HK-2 (cell line): ENCODE measurements around the gene KIF15.

Experiments used
- DNase-seq: peaks from one replicate; pipeline ENCODE4 v3.0.0-alpha.2; 2018; ENCODE audit not compliant: unreplicated experiment

Gene KIF15

GRCh38 chr3:44875596-44875995, 114.0 kb downstream of the KIF15 start:
- no peak for DNase-seq

DNA sequence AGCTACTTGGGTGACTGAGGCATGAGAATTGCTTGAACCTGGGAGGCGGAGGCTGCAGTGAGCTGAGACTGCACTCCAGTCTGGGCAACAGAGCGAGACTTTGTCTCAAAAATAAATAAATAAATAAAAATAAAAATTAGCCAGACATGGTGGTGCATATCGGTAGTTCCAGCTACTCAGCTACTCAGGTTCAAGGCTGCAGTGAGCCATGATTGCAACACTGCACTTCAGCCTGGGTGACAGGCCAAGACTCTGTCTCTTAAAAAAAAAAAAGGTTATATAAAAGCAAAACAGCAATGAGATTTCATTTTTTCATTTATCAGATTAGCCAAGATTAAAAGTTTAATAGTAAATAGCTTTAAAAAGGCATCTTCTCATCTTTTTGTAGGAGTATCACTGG, 115.7 kb downstream of the KIF15 start:
- no peak for DNase-seq

GRCh38 chr3:44880284-44880683, 118.7 kb downstream of the KIF15 start:
- DNase-seq, result no peak

DNA sequence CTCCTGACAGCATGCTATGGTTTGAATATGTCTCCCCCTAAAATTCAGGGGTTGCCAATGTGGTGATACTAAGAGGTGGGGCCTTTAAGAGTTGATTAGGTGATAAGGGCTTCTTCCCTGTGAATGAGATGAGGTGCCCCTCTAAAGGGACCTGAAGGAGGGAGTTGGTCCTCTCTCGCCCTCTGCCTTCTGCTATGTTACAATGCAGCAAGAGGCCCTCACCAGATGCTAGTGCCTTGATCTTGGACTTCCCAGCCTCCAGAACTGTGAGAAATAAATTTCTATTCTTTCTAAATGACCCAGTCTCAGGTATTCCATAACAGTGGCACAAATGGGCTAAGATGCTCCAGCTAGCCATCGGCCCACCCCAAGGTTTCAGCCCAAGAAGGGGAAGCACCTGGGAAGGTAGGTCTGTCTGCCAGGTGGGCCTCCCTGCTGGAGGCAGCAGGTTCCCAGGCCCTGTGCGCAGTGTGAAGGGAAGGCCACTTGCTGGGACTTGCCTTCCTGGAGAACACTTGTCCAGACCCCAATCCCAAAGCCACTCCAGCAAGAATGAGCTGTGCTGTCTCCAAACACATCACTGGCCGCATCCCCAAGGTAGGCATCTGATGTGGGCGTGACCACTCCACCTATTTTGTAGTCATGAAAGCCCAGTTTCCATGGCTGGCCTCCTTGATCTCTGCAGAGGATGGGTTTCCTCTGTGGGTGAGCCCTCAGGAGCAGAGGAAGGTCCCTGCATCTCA, 121.8 kb downstream of the KIF15 start:
- no peak for DNase-seq

DNA sequence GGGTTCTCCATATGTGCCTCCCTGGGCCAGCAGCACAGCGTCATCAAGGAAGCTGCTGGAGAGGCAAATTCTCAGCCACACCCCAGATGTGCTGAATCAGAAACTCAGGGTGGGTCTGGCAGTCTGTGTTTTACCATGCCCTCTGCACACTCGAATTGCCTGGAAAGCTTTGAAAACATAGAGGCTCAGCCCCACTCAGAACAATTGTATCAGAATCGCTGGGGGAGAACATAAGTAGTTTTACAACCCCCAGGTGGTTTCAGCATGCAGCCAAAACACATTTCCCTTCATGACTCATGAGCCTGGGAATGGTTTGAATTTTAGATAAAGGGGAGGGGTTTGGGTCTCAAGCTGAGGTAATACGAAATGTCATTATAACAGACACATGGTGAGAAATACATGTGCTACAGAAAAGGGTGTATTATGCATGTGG, 122.4 kb downstream of the KIF15 start:
- peak; percentile 64 for DNase-seq

DNA sequence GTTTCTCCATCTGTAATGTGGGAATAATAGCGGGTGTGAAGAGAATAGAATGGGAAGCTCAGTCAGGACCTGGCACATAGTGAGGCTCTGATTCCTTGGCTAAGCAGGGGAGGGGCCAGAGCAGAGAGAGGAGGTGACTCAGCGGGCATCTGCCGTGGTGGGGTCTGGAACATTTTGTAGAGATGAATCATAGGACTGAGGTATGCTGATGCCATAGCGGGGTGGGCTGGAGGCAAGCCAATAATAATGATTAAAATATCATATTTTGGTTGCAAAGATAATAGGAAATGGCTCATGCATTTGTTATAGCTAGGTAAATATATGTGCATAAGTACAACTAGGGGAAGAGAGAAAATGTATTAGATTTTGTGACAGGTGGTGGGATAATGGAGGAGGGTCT, 124.0 kb downstream of the KIF15 start:
- DNase-seq, result peak; percentile 76

DNA sequence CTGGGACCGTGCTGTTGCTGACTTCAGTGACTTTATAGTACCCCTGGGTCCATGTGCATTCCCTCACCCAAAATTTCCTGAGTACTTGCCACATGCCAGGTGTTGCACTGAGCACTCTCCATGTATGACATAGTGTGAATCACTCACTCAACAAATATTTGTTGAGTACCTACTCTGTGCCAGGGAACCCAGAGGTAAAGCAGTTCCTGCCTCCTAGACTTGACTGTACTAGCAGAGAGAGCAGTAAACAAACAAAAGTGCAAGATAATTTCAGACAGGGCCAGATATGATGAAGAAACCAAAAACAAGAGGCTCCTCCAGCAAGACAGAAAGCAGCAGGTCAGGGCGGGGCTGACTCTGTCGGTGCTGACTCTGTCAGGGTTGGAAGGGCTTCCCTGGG, 125.0 kb downstream of the KIF15 start:
- DNase-seq, result no peak

DNA sequence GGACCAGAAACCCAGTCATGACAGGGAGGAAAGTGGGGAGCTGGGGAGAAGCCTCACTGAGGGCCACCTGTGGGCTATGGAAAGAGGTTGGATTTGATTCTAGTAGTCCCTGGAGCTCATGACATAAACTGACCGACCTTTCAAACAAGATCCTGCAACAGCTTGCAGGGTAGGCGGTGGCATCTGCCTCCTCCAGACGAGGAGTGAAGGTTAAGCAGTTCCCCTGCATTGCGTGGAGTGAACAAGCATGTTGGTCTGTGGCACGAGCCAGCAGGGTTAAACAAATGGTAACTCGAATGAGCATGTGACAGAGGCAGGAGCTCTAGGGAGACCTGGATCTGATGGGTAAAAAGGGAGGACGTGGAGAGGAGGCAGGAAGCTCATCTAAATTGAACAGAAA, 125.5 kb downstream of the KIF15 start:
- no peak for DNase-seq

DNA sequence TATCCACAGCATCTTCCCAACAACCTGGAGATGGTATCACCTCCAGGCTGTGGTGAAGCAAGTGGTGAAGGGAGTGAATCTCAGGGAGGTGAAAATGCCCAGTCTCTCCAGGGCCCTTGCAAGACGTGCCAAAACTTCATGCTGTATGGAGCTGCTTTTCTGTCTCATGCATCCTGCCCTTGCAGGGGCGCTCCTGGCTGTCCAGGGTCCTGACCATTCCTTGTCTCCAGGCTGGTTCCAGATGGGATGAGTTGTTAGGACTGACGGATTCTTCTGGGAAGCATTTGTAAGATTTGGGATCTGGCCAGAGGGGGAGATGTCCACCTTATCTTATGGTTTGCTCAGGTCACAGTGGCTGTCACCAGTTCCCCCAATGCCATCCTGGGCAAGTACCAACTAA, 128.7 kb downstream of the KIF15 start:
- DNase-seq, result no peak

GRCh38 chr3:44890852-44891251, 129.3 kb downstream of the KIF15 start:
- DNase-seq, result no peak

- no peak for DNase-seq
These were observed 131.1 kb downstream of the KIF15 start for GRCh38 chr3:44892689-44893088.

DNA sequence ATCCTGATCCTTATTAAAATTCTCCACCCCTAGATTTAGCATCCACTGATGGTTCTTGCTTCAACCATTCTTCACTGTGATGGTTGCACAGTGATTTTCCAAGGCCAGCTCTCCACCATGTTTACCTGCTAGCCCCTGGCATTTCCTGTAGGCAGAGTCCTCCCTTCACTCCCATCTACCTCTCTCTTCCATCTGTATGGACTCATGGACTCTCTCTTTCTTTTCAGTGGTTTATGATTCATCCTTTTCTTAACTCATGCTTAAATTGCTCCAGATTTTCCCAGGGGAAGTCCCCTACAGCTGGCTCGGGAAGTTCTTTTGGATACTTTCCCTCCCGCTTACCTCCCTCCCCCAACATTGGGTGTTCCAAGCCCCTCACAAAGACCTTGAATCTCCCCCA, 131.5 kb downstream of the KIF15 start:
- no peak for DNase-seq

DNA sequence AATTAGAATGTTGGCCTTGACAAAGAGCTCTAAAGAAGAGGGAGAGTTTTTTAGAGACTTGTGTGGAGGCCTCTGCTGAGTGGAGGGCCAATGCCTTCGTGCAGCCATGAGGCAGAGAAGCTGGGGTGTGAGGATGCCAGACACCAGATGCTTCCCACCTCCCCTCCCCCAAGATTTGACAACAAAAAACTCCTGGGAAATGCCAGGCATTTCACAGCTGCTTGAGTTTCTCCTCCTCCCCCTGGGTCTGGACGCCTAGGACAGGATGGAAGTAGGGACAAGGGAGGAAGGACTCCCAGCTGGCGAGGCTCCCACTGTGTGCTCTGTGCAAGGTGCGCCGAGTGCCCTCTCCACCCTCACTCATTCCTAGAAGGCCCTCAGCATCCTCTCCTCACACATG, 132.9 kb downstream of the KIF15 start:
- no peak for DNase-seq

- DNase-seq, result no peak
These were observed 134.8 kb downstream of the KIF15 start for GRCh38 chr3:44896440-44896839.

GRCh38 chr3:44899683-44900367, 138.2 kb downstream of the KIF15 start:
- DNase-seq, result no peak

- DNase-seq, result no peak
These were observed 141.0 kb downstream of the KIF15 start for GRCh38 chr3:44902628-44903027.
